CD4-positive, alpha-beta T cell treated with Interleukin-10 for 1 hour (primary cell): ENCODE measurements around the gene TBXA2R.
A peak's percentile ranks its signal among the peaks of the same experiment; 100 is the strongest.
"Not testable (repeated sequence)": the region's sequence is repeated elsewhere in the genome, so short reads cannot be mapped to it uniquely, and the experiment has no call there.

Experiments
- DNase-seq: peaks from one replicate; pipeline ENCODE4 v3.0.0-alpha.2; 2020

Gene TBXA2R

GRCh38 chr19:3604227-3604986 lies 2.3 kb downstream of the TBXA2R start:
- DNase-seq: no peak

GRCh38 chr19:3603121-3603811 lies 3.4 kb downstream of the TBXA2R start:
- no peak for DNase-seq

- no peak for DNase-seq
These were observed 5.7 kb downstream of the TBXA2R start for GRCh38 chr19:3601021-3601420.

GRCh38 chr19:3599776-3600187 lies 6.9 kb downstream of the TBXA2R start:
- DNase-seq: no peak

- no peak for DNase-seq
These were observed 11.1 kb downstream of the TBXA2R start for GRCh38 chr19:3595521-3596061.

- DNase-seq: no peak
These were observed 13.5 kb downstream of the TBXA2R start for GRCh38 chr19:3593156-3593555.

GRCh38 chr19:3591876-3592613 lies 14.6 kb downstream of the TBXA2R start:
- DNase-seq: no peak

GRCh38 chr19:3590991-3591659 lies 15.6 kb downstream of the TBXA2R start:
- DNase-seq: no peak

GRCh38 chr19:3589949-3590348 lies 16.7 kb downstream of the TBXA2R start:
- DNase-seq: no peak

- DNase-seq: no peak
These were observed 17.2 kb downstream of the TBXA2R start for GRCh38 chr19:3589439-3589838.

GRCh38 chr19:3586707-3587346 lies 19.8 kb downstream of the TBXA2R start:
- DNase-seq: no peak

GRCh38 chr19:3586127-3586626 lies 20.5 kb downstream of the TBXA2R start:
- DNase-seq: peak; percentile 40

- no peak for DNase-seq
These were observed 21.2 kb downstream of the TBXA2R start, which contains the start of gene GIPC3 for GRCh38 chr19:3585301-3586126. TSS of gene GIPC3 (plus strand) at chr19:3585478. CDS start at chr19:3585598, 120 bp downstream.

- not testable (repeated sequence) for DNase-seq
These were observed 22.5 kb downstream of the TBXA2R start for GRCh38 chr19:3584036-3584802.

- DNase-seq: not testable (repeated sequence)
These were observed 24.9 kb downstream of the TBXA2R start for GRCh38 chr19:3581792-3582191.

- DNase-seq: no peak
These were observed 26.3 kb downstream of the TBXA2R start for GRCh38 chr19:3580156-3580934.

GRCh38 chr19:3578390-3578789 lies 28.3 kb downstream of the TBXA2R start:
- no peak for DNase-seq

GRCh38 chr19:3577723-3578344 lies 28.8 kb downstream of the TBXA2R start:
- no peak for DNase-seq
